Measurements from ENCODE around the gene PM20D2. TPM values are rescaled to one million over a fixed set of nuclear protein-coding genes. Genes with fewer than 3 reads are reported as not detected.

Gene PM20D2
- total and polyA plus RNA-seq, 2 of the 13 experiments (the other 11 are each of a cell fraction or from before 2014, with no cell fraction given), result 13.3 to 26.3 TPM

DNA sequence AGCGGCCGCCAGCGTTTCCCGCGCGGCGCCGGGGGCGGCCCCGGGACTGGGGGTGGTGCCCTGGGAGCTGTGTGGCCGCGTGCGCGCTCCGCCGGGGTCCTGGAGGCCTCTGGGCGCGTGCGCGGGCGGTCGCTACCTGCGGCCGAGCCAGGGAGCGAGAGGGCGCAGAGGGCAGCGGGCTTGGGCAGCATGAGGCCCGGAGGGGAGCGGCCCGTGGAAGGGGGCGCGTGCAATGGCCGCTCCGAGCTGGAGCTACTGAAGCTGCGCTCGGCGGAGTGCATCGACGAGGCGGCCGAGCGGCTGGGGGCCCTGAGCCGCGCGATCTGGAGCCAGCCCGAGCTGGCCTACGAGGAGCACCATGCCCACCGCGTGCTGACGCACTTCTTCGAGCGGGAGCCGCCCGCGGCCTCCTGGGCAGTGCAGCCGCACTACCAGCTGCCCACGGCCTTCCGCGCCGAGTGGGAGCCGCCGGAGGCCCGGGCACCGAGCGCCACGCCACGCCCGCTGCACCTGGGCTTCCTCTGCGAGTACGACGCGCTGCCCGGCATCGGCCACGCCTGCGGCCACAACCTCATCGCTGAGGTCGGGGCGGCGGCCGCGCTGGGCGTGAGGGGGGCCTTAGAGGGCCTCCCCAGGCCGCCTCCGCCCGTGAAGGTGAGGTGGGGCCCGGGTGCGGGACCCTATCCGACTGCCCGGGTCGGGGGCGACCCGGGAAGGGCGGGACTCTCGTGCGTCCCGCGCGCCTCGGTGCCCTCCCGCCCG, at the start of gene PM20D2 (continued):
- TF ChIP-seq, protein P1, sequence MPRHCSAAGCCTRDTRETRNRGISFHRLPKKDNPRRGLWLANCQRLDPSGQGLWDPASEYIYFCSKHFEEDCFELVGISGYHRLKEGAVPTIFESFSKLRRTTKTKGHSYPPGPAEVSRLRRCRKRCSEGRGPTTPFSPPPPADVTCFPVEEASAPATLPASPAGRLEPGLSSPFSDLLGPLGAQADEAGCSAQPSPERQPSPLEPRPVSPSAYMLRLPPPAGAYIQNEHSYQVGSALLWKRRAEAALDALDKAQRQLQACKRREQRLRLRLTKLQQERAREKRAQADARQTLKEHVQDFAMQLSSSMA (CRISPR knock-in tag; IDR thresholded peaks at IDR 0.05), result peak; percentile 69; the same call in 1 of the 2 replicates
- TF ChIP-seq ZNF460 (CRISPR knock-in tag; IDR thresholded peaks at IDR 0.05; ENCODE audit: borderline replicate concordance) (no peak), ZNF33B (CRISPR knock-in tag; IDR thresholded peaks at IDR 0.05) (peak; percentile 80), KLF9 (CRISPR knock-in tag; IDR thresholded peaks at IDR 0.05; ENCODE audit: low read depth) (no peak), THAP11 (CRISPR knock-in tag; IDR thresholded peaks at IDR 0.05) (peak; percentile 57), PAX8 (CRISPR knock-in tag; IDR thresholded peaks at IDR 0.05; ENCODE audit: borderline replicate concordance) (no peak; the same call in 1 of the 2 replicates), CBX5 (CRISPR knock-in tag; IDR thresholded peaks at IDR 0.05; ENCODE audit: borderline replicate concordance) (no peak), SMC3 (IDR thresholded peaks at IDR 0.05; ENCODE audit: low read length) (no peak), ZNF124 (CRISPR knock-in tag; IDR thresholded peaks at IDR 0.05) (no peak), ZKSCAN8 (CRISPR knock-in tag; IDR thresholded peaks at IDR 0.05; ENCODE audit: borderline replicate concordance) (no peak), ZBTB7B (CRISPR knock-in tag; IDR thresholded peaks at IDR 0.05) (peak; percentile 71; the same call in 1 of the 2 replicates), RARA (CRISPR knock-in tag; IDR thresholded peaks at IDR 0.05) (no peak), NCOA1 (CRISPR knock-in tag; IDR thresholded peaks at IDR 0.05) (no peak), ZNF235 (CRISPR knock-in tag; IDR thresholded peaks at IDR 0.05; ENCODE audit: borderline replicate concordance) (no peak), HNF4G (IDR thresholded peaks at IDR 0.05; ENCODE audit: borderline replicate concordance, low read depth, low read length) (no peak; the same call in 1 of the 2 replicates), HNF4G (CRISPR knock-in tag; IDR thresholded peaks at IDR 0.05; ENCODE audit: borderline replicate concordance, low read depth) (peak; percentile 65; the same call in 1 of the 2 replicates), HOXD1 (CRISPR knock-in tag; IDR thresholded peaks at IDR 0.05) (no peak), FOSL1 (CRISPR knock-in tag; IDR thresholded peaks at IDR 0.05; ENCODE audit: borderline replicate concordance) (no peak), GABPB1 (CRISPR knock-in tag; IDR thresholded peaks at IDR 0.05) (peak; percentile 75; the same call in 1 of the 2 replicates), CCAR2 (optimal IDR thresholded peaks at IDR 0.05; ENCODE audit: low read depth, low read length) (no peak), ZNF75D (CRISPR knock-in tag; IDR thresholded peaks at IDR 0.05; ENCODE audit: borderline replicate concordance) (no peak), ELF4 (CRISPR knock-in tag; IDR thresholded peaks at IDR 0.05; ENCODE audit: borderline replicate concordance) (no peak), MTA3 (CRISPR knock-in tag; IDR thresholded peaks at IDR 0.05) (no peak), NR3C1 (CRISPR knock-in tag; IDR thresholded peaks at IDR 0.05) (no peak), ZNF335 (CRISPR knock-in tag; IDR thresholded peaks at IDR 0.05) (no peak)
- TF ChIP-seq, protein P2, sequence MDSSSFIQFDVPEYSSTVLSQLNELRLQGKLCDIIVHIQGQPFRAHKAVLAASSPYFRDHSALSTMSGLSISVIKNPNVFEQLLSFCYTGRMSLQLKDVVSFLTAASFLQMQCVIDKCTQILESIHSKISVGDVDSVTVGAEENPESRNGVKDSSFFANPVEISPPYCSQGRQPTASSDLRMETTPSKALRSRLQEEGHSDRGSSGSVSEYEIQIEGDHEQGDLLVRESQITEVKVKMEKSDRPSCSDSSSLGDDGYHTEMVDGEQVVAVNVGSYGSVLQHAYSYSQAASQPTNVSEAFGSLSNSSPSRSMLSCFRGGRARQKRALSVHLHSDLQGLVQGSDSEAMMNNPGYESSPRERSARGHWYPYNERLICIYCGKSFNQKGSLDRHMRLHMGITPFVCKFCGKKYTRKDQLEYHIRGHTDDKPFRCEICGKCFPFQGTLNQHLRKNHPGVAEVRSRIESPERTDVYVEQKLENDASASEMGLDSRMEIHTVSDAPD (CRISPR knock-in tag; IDR thresholded peaks at IDR 0.05), result peak; percentile 59; the same call in 1 of the 2 replicates
- TF ChIP-seq, protein P3, sequence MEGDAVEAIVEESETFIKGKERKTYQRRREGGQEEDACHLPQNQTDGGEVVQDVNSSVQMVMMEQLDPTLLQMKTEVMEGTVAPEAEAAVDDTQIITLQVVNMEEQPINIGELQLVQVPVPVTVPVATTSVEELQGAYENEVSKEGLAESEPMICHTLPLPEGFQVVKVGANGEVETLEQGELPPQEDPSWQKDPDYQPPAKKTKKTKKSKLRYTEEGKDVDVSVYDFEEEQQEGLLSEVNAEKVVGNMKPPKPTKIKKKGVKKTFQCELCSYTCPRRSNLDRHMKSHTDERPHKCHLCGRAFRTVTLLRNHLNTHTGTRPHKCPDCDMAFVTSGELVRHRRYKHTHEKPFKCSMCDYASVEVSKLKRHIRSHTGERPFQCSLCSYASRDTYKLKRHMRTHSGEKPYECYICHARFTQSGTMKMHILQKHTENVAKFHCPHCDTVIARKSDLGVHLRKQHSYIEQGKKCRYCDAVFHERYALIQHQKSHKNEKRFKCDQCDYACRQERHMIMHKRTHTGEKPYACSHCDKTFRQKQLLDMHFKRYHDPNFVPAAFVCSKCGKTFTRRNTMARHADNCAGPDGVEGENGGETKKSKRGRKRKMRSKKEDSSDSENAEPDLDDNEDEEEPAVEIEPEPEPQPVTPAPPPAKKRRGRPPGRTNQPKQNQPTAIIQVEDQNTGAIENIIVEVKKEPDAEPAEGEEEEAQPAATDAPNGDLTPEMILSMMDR (CRISPR knock-in tag; IDR thresholded peaks at IDR 0.05), result no peak
- TF ChIP-seq, protein P4, sequence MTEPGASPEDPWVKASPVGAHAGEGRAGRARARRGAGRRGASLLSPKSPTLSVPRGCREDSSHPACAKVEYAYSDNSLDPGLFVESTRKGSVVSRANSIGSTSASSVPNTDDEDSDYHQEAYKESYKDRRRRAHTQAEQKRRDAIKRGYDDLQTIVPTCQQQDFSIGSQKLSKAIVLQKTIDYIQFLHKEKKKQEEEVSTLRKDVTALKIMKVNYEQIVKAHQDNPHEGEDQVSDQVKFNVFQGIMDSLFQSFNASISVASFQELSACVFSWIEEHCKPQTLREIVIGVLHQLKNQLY (CRISPR knock-in tag; IDR thresholded peaks at IDR 0.05), result peak; percentile 11; the same call in 1 of the 2 replicates

Data from HepG2 (cell line).